Left ventricle myocardium inferior (tissue), 1 donor: Measurements from ENCODE around the gene NHLH1. TPM values are rescaled to one million over a fixed set of nuclear protein-coding genes. Genes with fewer than 3 reads are reported as not detected.

Experiments used
- DNase-seq: peaks from one replicate; pipeline ENCODE4 v3.0.0-alpha.2; 2020
- H3K27ac ChIP-seq: fragments of 200-600 bp; replicated peaks from 2 replicates; pipeline ENCODE4 v1.8.0; 2021
- H3K27me3 ChIP-seq: fragments of 200-600 bp; 2 replicates; pipeline ENCODE4 v1.8.0; 2021; ENCODE audit warnings: low read depth
- H3K36me3 ChIP-seq: fragments of 200-600 bp; 2 replicates; pipeline ENCODE4 v1.8.0; 2021
- H3K4me1 ChIP-seq: fragments of 200-600 bp; 2 replicates; pipeline ENCODE4 v1.8.0; 2021
- H3K4me3 ChIP-seq: fragments of 200-600 bp; 2 replicates; pipeline ENCODE4 v1.8.0; 2021; ENCODE audit warnings: mild to moderate bottlenecking, moderate library complexity
- H3K9me3 ChIP-seq: fragments of 200-600 bp; replicated peaks from 2 replicates; pipeline ENCODE4 v1.8.0; 2021
- CTCF ChIP-seq: fragments of 200-600 bp; IDR thresholded peaks from 2 replicates; pipeline ENCODE4 v1.8.0; 2021; ENCODE audit warnings: antibody characterized with exemption, mild to moderate bottlenecking, borderline replicate concordance
- intact Hi-C: fragments of 100-400 bp; cut with micrococcal nuclease; formaldehyde crosslinking; loops from one replicate; pipeline ENCODE4 v1.11.0; 2022
- total RNA-seq: library from RNA; stranded (reverse); fragmentation: NEBNext Ultra II Directional; extraction: Animal tissue kit (Norgen Biotek cat#: 25700); gene quantifications from one replicate; pipeline ENCODE4 v1.2.1, GENCODE V29; 2021
- donor health status: DM: no; HTN: yes; CAD: no; lungs with severe emphysema.

The NHLH1 gene
- total RNA-seq, 1 donor from 2014 or later = not detected

GRCh38 chr1:160418483-160418882 is 51.6 kb downstream of the NHLH1 start:
- no peak for DNase-seq
- H3K27ac ChIP-seq = no peak overlapping the region
- H3K36me3 ChIP-seq = peaks cover 3% of the 10 kb centered on the region
- H3K27me3 ChIP-seq = no peaks in the 10 kb centered on the region
- H3K4me3 ChIP-seq = no peak overlapping the region
- H3K9me3 ChIP-seq = no peaks in the 10 kb centered on the region
- no peak for TF ChIP-seq CTCF
- intact Hi-C loops = no loop called here
- H3K4me1 ChIP-seq = no peaks in the 10 kb centered on the region

GRCh38 chr1:160419150-160419837 is 52.4 kb downstream of the NHLH1 start:
- Histone ChIP-seq H3K27me3 (no peaks in the 10 kb centered on the region), H3K4me1 (no peaks in the 10 kb centered on the region), H3K4me3 (no peak overlapping the region), H3K9me3 (no peaks in the 10 kb centered on the region), H3K36me3 (peaks cover 3% of the 10 kb centered on the region), H3K27ac (no peak overlapping the region)
- TF ChIP-seq CTCF = no peak
- DNase-seq = no peak
- intact Hi-C loops = no loop called here

- Histone ChIP-seq H3K27me3 (no peaks in the 10 kb centered on the region), H3K27ac (no peak overlapping the region), H3K4me1 (no peaks in the 10 kb centered on the region), H3K9me3 (no peaks in the 10 kb centered on the region), H3K4me3 (no peak overlapping the region), H3K36me3 (peaks cover 3% of the 10 kb centered on the region)
- intact Hi-C loops = no loop called here
- no peak for TF ChIP-seq CTCF
- no peak for DNase-seq
Observed at GRCh38 chr1:160419838-160420169, 52.9 kb downstream of the NHLH1 start.

- Histone ChIP-seq H3K27me3 (no peaks in the 10 kb centered on the region), H3K9me3 (no peaks in the 10 kb centered on the region), H3K36me3 (peaks cover 7% of the 10 kb centered on the region), H3K4me3 (no peak overlapping the region), H3K4me1 (no peaks in the 10 kb centered on the region), H3K27ac (no peak overlapping the region)
- no peak for TF ChIP-seq CTCF
- intact Hi-C loops = no loop called here
- DNase-seq = no peak
Observed at GRCh38 chr1:160420881-160421842, 54.3 kb downstream of the NHLH1 start.

GRCh38 chr1:160421881-160422280 is 55.0 kb downstream of the NHLH1 start:
- Histone ChIP-seq H3K27ac (no peak overlapping the region), H3K9me3 (no peaks in the 10 kb centered on the region), H3K36me3 (peaks cover 7% of the 10 kb centered on the region), H3K4me1 (no peaks in the 10 kb centered on the region), H3K4me3 (no peak overlapping the region), H3K27me3 (no peaks in the 10 kb centered on the region)
- no peak for TF ChIP-seq CTCF
- intact Hi-C loops = no loop called here
- no peak for DNase-seq

Other genes starting within 250 kb of the NHLH1 start
- gene ATP1A4, start 215.5 kb upstream of the NHLH1 start, total RNA-seq = 0.11 TPM
- gene CASQ1, start 176.5 kb upstream of the NHLH1 start, total RNA-seq = 39.2 TPM
- 280 TPM for gene PEA15, start 161.7 kb upstream of the NHLH1 start, total RNA-seq
- gene DCAF8, start 104.5 kb upstream of the NHLH1 start, total RNA-seq = 162 TPM
- 97.6 TPM for gene PEX19, start 81.9 kb upstream of the NHLH1 start, total RNA-seq
- 90.4 TPM for gene COPA, start 23.8 kb upstream of the NHLH1 start, total RNA-seq
- 53.6 TPM for gene NCSTN, start 23.7 kb upstream of the NHLH1 start, total RNA-seq
- gene VANGL2, start 33.5 kb downstream of the NHLH1 start, total RNA-seq = 2.1 TPM
- 0.22 TPM for gene SLAMF6, start 156.2 kb downstream of the NHLH1 start, total RNA-seq
- 3.6 TPM for gene CD84, start 212.4 kb downstream of the NHLH1 start, total RNA-seq